Gastrocnemius medialis (tissue), 4 donors: ENCODE measurements around the gene DMRTA2. TPM values are rescaled to one million over a fixed set of nuclear protein-coding genes. Genes with fewer than 3 reads are reported as not detected.
A peak's percentile ranks its signal among the peaks of the same experiment; 100 is the strongest.

ENCODE experiments used
- ATAC-seq, 2 donors: fragments of 150-250 bp; one replicate each; pipeline ENCODE4 v1.9.1; 2016
- DNase-seq, 2 donors: peaks; one replicate each; pipeline ENCODE4 v3.0.0-alpha.2; 2019
- H3K27ac ChIP-seq, 4 donors: fragments of 200-600 bp; sonication (generic); 1 replicate in 1 of 4; 2 replicates in 3 of 4; pipeline ENCODE4 v1.5.1; 2016 to 2018; ENCODE audit warnings: mild to moderate bottlenecking in 2 of 4, moderate library complexity in 1 of 4
- H3K27me3 ChIP-seq, 3 donors: fragments of 200-600 bp; sonication (generic) in 2 of 3; 1 replicate in 1 of 3; 2 replicates in 2 of 3; pipeline versions ENCODE4 v1.5.1 to v1.6.0; 2016 to 2019; ENCODE audit warnings: mild to moderate bottlenecking in 1 of 3, moderate library complexity in 1 of 3
- H3K36me3 ChIP-seq, 2 donors: fragments of 200-600 bp; sonication (generic) in 1 of 2; one replicate each; pipeline ENCODE4 v1.5.1; 2017 to 2018
- H3K4me1 ChIP-seq, 2 donors: fragments of 200-600 bp; sonication (generic) in 1 of 2; one replicate each; pipeline ENCODE4 v1.5.1; 2016 to 2017; ENCODE audit warnings: mild to moderate bottlenecking in 2 of 2
- H3K4me3 ChIP-seq, 4 donors: fragments of 200-600 bp; sonication (generic) in 3 of 4; 1 replicate in 1 of 4; 2 replicates in 3 of 4; pipeline ENCODE4 v1.5.1; 2016 to 2019; ENCODE audit warnings: mild to moderate bottlenecking in 2 of 4
- H3K9me3 ChIP-seq, 3 donors: fragments of 200-600 bp; sonication (generic) in 2 of 3; 1 replicate in 1 of 3; 2 replicates in 2 of 3; pipeline ENCODE4 v1.5.1; 2016 to 2019
- CTCF ChIP-seq, 5 experiments: fragments of 450-650 bp in 3 of 5; fragments of 200-600 bp in 2 of 5; sonication (generic) in 2 of 5; IDR thresholded peaks in 4 of 5; conservative IDR thresholded peaks in 1 of 5; 1 replicate in 4 of 5; 2 replicates in 1 of 5; pipeline ENCODE4 v1.5.1; 2016 to 2019; ENCODE audit warnings: antibody characterized with exemption in 5 of 5, mild to moderate bottlenecking in 3 of 5, moderate library complexity in 3 of 5
- POLR2A ChIP-seq, 2 donors: fragments of 450-650 bp; IDR thresholded peaks; one replicate each; pipeline ENCODE4 v1.6.1; 2017; ENCODE audit warnings: antibody characterized with exemption in 2 of 2, mild to moderate bottlenecking in 2 of 2, moderate library complexity in 2 of 2
- in situ Hi-C, 4 donors: fragments of 200-750 bp; cut with MboI; loops; one replicate each; pipeline versions ENCODE4 v1.15.0 to v1.8.0; 2017; ENCODE audit warnings: low sequenced_read_pairs in 4 of 4
- intact Hi-C: fragments of 100-400 bp; cut with DNase I; formaldehyde crosslinking; loops from one replicate; pipeline ENCODE4 v1.15.1; 2023; ENCODE audit warnings: low total_unique reads
- total RNA-seq, 4 donors: library from RNA; depleted of rRNA; stranded (reverse); fragments of >200 nt; gene quantifications; one replicate each; pipeline versions ENCODE4 v1.1.0 to v1.2.3, GENCODE V29; 2016

DMRTA2 gene
- total RNA-seq, 4 donors from 2014 or later = not detected

- ATAC-seq (no peak), DNase-seq (no peak)
- H3K4me1 ChIP-seq = peaks cover 25 to 31% of the 10 kb centered on the region in 2 donors
- intact Hi-C loops (no loop called here), in situ Hi-C loops (no loop called here)
- H3K9me3 ChIP-seq = no peaks in the 10 kb centered on the region
- TF ChIP-seq CTCF (IDR thresholded peaks at IDR 0.05 in 4 of 5, conservative IDR thresholded peaks at IDR 0.05 in 1 of 5) (no peak), POLR2A (IDR thresholded peaks at IDR 0.05) (no peak)
- H3K36me3 ChIP-seq = no peaks in the 10 kb centered on the region
- no peak overlapping the region for H3K4me3 ChIP-seq
- no peak overlapping the region for H3K27ac ChIP-seq
- H3K27me3 ChIP-seq = peaks cover 96 to 98% (median 97%) of the 10 kb centered on the region in 3 donors
These were observed 3.2 kb downstream of the DMRTA2 start for GRCh38 chr1:50419907-50420677.

GRCh38 chr1:50419192-50419906, 3.9 kb downstream of the DMRTA2 start:
- Histone ChIP-seq H3K36me3 (no peaks in the 10 kb centered on the region), H3K27ac (no peak overlapping the region), H3K4me3 (no peak overlapping the region), H3K27me3 (peaks cover 96 to 98% (median 97%) of the 10 kb centered on the region in 3 donors), H3K9me3 (no peaks in the 10 kb centered on the region), H3K4me1 (peaks cover 20 to 24% of the 10 kb centered on the region in 2 donors)
- in situ Hi-C loops (no loop called here), intact Hi-C loops (no loop called here)
- DNase-seq (no peak), ATAC-seq (no peak)
- TF ChIP-seq CTCF (IDR thresholded peaks at IDR 0.05 in 4 of 5, conservative IDR thresholded peaks at IDR 0.05 in 1 of 5) (no peak), POLR2A (IDR thresholded peaks at IDR 0.05) (no peak)

GRCh38 chr1:50418600-50419109, 4.6 kb downstream of the DMRTA2 start:
- Histone ChIP-seq H3K27ac (no peak overlapping the region), H3K9me3 (no peaks in the 10 kb centered on the region), H3K4me1 (peaks cover 20 to 21% of the 10 kb centered on the region in 2 donors), H3K27me3 (peaks cover 94 to 97% (median 95%) of the 10 kb centered on the region in 3 donors), H3K4me3 (peak overlapping the region; percentile 35 to 51 (median 42)), H3K36me3 (no peaks in the 10 kb centered on the region)
- no peak for TF ChIP-seq CTCF (IDR thresholded peaks at IDR 0.05 in 4 of 5, conservative IDR thresholded peaks at IDR 0.05 in 1 of 5)
- TF ChIP-seq POLR2A (IDR thresholded peaks at IDR 0.05) = no peak
- in situ Hi-C loops (no loop called here), intact Hi-C loops (no loop called here)
- DNase-seq (no peak), ATAC-seq (no peak)

GRCh38 chr1:50417946-50418599, 5.2 kb downstream of the DMRTA2 start:
- TF ChIP-seq CTCF (IDR thresholded peaks at IDR 0.05 in 4 of 5, conservative IDR thresholded peaks at IDR 0.05 in 1 of 5) (no peak), POLR2A (IDR thresholded peaks at IDR 0.05) (no peak)
- in situ Hi-C loops = no loop called here
- intact Hi-C loops = no loop called here
- H3K36me3 ChIP-seq = no peaks in the 10 kb centered on the region
- no peak for DNase-seq
- H3K9me3 ChIP-seq = no peaks in the 10 kb centered on the region
- H3K4me3 ChIP-seq = peak overlapping the region; percentile 35 to 51 (median 42)
- H3K27ac ChIP-seq = no peak overlapping the region
- H3K27me3 ChIP-seq = peaks cover 94% of the 10 kb centered on the region in 3 donors
- peaks cover 14 to 16% of the 10 kb centered on the region in 2 donors for H3K4me1 ChIP-seq
- ATAC-seq = no peak
